ENCODE results near the gene SMIM15. TPM values are rescaled to one million over a fixed set of nuclear protein-coding genes. Genes with fewer than 3 reads are reported as not detected.

Gene SMIM15, protein sequence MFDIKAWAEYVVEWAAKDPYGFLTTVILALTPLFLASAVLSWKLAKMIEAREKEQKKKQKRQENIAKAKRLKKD
- total RNA-seq, result 26.6 and 31.6 TPM in 2 replicates

DNA sequence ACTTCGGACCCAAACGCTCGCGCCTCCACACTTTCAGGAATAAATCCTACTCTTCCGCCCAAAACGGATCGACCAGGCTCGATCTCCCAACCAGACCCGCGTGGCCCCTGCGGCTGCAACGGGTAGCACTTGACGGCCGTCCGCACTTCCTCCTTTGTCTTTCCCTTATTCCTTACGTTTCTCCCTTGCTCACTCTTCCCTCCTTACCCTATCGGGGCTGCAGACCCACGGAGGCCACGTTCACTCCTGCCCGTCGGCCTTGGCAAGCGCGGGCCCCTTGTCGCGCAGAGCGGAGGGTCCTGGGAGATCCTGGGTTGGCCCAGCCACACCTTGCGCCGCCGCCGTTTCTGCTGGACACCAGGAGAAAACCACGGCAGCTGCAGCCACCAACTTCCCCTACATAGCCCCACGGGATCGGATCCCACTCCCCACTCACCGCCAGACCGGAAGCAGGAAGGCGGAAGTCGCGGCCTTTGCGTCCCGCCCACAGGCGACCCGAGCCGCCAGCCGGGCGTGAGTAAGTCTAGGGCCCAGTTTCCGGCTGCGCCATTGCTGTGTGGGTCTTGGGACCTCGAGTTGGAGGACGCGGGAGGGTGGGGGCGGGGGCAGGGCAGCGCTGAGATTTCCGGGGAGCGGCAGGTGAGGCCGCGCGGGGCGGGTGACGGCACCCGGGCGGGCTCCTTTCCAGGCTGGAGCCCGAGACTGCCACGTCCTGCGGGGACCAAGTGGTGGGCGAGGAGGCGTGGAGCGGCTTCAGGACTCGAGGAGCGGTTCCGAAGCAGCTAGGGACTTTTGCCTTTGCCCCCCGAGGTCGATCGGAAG is at the start of gene SMIM15:
Gene SMIM15, minus strand, starts transcription at position 459 of the 822 bp plus-strand sequence. CDS start 2,297 bp downstream, outside the sequence.

Other genes starting within 250 kb of the SMIM15 start
- 12.1 and 15.8 TPM in 2 replicates for gene ERCC8, start 217.4 kb downstream of the SMIM15 start, total RNA-seq
- gene NDUFAF2, start 217.3 kb downstream of the SMIM15 start, total RNA-seq, result 43.9 TPM in 2 replicates
- gene ZSWIM6, start 169.8 kb upstream of the SMIM15 start, total RNA-seq, result 4.5 and 6.3 TPM in 2 replicates